Colonic mucosa (tissue), 4 donors: ENCODE measurements around the gene CBLIF. TPM values are rescaled to one million over a fixed set of nuclear protein-coding genes. Genes with fewer than 3 reads are reported as not detected.

Source experiments
- DNase-seq: peaks from one replicate; pipeline ENCODE4 v3.0.0-alpha.2; 2020
- H3K27ac ChIP-seq: fragments of 200-600 bp; one replicate; pipeline ENCODE4 v1.8.0; 2021
- H3K27me3 ChIP-seq: fragments of 200-600 bp; one replicate; pipeline ENCODE4 v1.8.0; 2021
- H3K36me3 ChIP-seq: fragments of 200-600 bp; one replicate; pipeline ENCODE4 v1.8.0; 2021
- H3K4me1 ChIP-seq: fragments of 200-600 bp; one replicate; pipeline ENCODE4 v1.8.0; 2021; ENCODE audit warnings: mild to moderate bottlenecking
- H3K4me3 ChIP-seq: fragments of 200-600 bp; one replicate; pipeline ENCODE4 v1.8.0; 2021
- H3K9ac ChIP-seq, 2 donors: one replicate each; pipeline ENCODE4 v1.7.0; 2013; ENCODE audit warnings: control low read depth in 2 of 2, low read depth in 2 of 2, low read length in 2 of 2
- H3K9me3 ChIP-seq: fragments of 200-600 bp; one replicate; pipeline ENCODE4 v1.8.0; 2021
- intact Hi-C: fragments of 100-400 bp; cut with DNase I; formaldehyde crosslinking; loops from one replicate; pipeline ENCODE4 v1.14.1; 2022
- total RNA-seq, 2 donors: library from RNA; stranded (reverse); fragmentation: NEBNext Ultra II Directional in 1 of 2; extraction: Animal tissue kit (Norgen Biotek cat#: 25700) in 1 of 2; gene quantifications; one replicate each; pipeline ENCODE4 v1.2.1, GENCODE V29; 2021
- TF ChIP-seq, protein P1 (sequence below): fragments of 200-600 bp; IDR thresholded peaks from one replicate; pipeline ENCODE4 v1.8.0; 2022; ENCODE audit warnings: antibody characterized with exemption, mild to moderate bottlenecking
- donor health status: healthy.
- donor health status: DM: no; HTN: no; CAD: no.
- donor health status: DM: no; HTN: no; CAD: no.

The CBLIF gene
- total RNA-seq, 2 donors from 2014 or later: 0.48 TPM; not detected in 1

DNA sequence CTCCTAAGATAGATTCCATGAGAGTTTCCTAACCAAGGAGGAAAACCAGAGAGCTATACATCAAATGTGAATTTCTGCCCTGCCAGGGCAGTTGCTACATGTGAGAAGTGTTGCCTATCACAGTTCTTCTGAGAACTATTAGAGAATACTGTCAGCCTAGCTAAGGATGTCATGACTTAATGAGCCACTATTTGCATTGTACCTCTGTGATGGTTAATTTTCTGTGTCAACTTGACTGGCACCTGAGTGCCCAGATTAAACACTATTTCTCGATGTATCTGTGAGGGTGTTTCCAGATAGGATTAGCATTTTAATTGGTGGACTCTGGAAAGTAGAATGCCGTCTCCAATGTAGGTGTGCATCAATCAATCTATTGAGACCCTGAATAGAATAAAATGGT is 22.6 kb upstream of the CBLIF start:
- no peak for DNase-seq
- Histone ChIP-seq H3K9ac (no peak overlapping the region), H3K36me3 (no peaks in the 10 kb centered on the region), H3K4me3 (no peak overlapping the region), H3K9me3 (no peaks in the 10 kb centered on the region), H3K4me1 (no peaks in the 10 kb centered on the region), H3K27ac (no peak overlapping the region), H3K27me3 (no peaks in the 10 kb centered on the region)
- TF ChIP-seq, protein P1, sequence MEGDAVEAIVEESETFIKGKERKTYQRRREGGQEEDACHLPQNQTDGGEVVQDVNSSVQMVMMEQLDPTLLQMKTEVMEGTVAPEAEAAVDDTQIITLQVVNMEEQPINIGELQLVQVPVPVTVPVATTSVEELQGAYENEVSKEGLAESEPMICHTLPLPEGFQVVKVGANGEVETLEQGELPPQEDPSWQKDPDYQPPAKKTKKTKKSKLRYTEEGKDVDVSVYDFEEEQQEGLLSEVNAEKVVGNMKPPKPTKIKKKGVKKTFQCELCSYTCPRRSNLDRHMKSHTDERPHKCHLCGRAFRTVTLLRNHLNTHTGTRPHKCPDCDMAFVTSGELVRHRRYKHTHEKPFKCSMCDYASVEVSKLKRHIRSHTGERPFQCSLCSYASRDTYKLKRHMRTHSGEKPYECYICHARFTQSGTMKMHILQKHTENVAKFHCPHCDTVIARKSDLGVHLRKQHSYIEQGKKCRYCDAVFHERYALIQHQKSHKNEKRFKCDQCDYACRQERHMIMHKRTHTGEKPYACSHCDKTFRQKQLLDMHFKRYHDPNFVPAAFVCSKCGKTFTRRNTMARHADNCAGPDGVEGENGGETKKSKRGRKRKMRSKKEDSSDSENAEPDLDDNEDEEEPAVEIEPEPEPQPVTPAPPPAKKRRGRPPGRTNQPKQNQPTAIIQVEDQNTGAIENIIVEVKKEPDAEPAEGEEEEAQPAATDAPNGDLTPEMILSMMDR: no peak
- intact Hi-C loops: no loop called here

DNA sequence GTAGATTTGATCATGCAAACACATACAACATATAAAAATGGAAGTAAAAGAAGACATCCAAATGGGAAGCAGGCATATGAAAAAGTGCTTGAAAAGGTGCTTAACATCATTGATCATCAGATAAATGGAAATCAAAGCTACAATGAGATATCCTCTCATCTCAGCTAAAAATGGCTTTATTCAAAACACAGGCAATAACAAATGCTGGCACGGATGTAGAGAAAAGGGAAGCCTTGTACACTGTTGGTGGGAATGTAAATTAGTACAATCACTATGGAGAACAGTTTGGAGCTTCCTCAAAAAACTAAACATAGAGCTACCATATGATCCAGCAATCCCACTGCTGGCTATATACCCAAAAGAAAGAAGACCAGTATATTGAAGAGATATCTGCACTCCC is 21.5 kb upstream of the CBLIF start:
- DNase-seq: no peak
- TF ChIP-seq, protein P1: no peak
- H3K4me1 ChIP-seq: no peaks in the 10 kb centered on the region
- H3K27ac ChIP-seq: no peak overlapping the region
- no peaks in the 10 kb centered on the region for H3K36me3 ChIP-seq
- H3K9ac ChIP-seq: no peak overlapping the region
- H3K27me3 ChIP-seq: no peaks in the 10 kb centered on the region
- intact Hi-C loops: no loop called here
- no peak overlapping the region for H3K4me3 ChIP-seq
- H3K9me3 ChIP-seq: no peaks in the 10 kb centered on the region

DNA sequence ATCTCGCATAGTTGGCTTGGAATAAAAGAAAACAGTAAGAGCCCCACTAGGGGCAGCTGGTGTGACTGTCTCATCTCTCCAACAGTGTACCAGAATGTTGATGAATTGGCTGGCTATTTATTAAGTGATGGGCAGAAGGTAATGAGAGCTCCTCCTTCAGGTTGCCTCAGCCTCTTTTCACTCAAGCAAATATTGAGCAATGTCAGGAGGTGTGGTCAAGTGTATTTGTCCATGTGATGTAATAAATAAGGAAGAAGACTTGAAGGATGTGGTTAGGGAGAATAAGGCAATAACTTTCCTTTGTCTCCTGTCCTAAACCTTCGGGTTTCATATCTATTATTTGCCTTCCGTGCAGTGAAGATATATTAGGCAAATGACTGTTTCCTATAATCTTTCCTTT is 21.1 kb upstream of the CBLIF start, which contains the start of gene TCN1:
Gene TCN1 (minus strand): TSS at position 91 of the 400 bp plus-strand sequence. CDS start 17 bp downstream, at position 74.
- DNase-seq: no peak
- TF ChIP-seq, protein P1: no peak
- Histone ChIP-seq H3K4me3 (no peak within 1 kb of the TSS), H3K36me3 (no peaks in the 10 kb centered on the region), H3K9ac (no peak within 1 kb of the TSS), H3K27ac (no peak within 1 kb of the TSS), H3K4me1 (no peaks in the 10 kb centered on the region), H3K27me3 (no peaks in the 10 kb centered on the region), H3K9me3 (no peaks in the 10 kb centered on the region)
- intact Hi-C loops: no loop called here

DNA sequence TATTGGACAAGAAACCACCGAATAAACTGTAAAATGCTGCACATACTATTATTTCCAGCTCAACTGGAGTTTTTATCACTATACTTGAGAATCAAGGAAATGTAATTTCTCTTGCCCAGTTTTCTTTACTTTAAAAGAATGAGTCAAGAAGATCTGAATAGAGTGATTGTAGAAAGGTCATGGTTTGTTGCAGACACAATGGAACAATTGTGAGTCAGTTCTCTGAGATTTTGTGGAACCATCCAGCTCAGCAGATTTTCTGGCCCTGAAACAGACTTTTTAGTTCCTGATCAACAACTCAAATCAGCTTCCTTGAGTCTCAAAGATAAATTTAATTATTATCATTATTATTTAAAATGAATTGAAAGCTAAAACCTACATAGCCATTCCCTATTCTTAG is 19.7 kb upstream of the CBLIF start:
- no peak overlapping the region for H3K9ac ChIP-seq
- H3K9me3 ChIP-seq: no peaks in the 10 kb centered on the region
- intact Hi-C loops: no loop called here
- DNase-seq: no peak
- H3K27ac ChIP-seq: no peak overlapping the region
- H3K27me3 ChIP-seq: no peaks in the 10 kb centered on the region
- no peaks in the 10 kb centered on the region for H3K36me3 ChIP-seq
- H3K4me3 ChIP-seq: no peak overlapping the region
- no peaks in the 10 kb centered on the region for H3K4me1 ChIP-seq
- TF ChIP-seq, protein P1: no peak

DNA sequence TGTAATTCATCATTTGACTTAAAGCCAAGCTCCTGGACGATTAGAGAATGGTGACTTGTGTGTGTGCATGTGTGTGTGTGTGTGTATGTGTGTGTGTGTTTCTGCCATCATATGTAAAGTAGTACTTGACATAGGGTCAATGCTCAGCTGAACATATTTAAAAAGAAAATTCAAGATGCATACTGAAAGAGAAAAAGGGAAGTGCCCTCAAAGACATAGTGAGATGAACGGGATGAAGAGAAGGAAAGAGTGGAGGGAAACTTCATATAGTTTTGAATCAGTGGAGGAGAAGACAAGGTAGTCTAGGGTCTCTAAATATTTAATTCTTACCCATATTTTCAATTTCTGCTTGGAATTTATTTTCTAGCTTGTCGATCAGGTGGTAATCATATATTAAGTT is 17.0 kb upstream of the CBLIF start:
- DNase-seq: no peak
- no peak overlapping the region for H3K9ac ChIP-seq
- no peaks in the 10 kb centered on the region for H3K27me3 ChIP-seq
- no peaks in the 10 kb centered on the region for H3K36me3 ChIP-seq
- H3K4me1 ChIP-seq: no peaks in the 10 kb centered on the region
- H3K27ac ChIP-seq: no peak overlapping the region
- H3K9me3 ChIP-seq: no peaks in the 10 kb centered on the region
- TF ChIP-seq, protein P1: no peak
- H3K4me3 ChIP-seq: no peak overlapping the region
- intact Hi-C loops: no loop called here

DNA sequence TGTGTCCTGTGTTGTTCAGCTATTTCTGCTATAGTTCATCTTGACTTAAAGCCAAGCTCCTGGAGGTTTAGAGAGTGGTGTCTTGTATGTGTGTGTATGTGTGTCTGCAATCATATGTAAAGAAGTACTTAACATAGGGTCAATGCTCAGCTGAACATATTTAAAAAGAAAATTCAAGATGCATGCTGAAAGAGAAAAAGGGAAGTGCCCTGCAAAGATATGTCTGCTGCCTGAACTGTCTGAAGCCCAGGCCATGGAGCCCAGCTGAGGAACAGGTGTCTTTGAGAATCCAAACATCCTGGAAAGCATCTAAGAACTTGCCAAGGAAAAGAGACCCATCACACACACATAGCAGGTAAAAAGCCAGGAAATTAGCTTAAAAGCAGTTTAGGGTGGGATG is 14.4 kb upstream of the CBLIF start:
- Histone ChIP-seq H3K27ac (no peak overlapping the region), H3K9ac (no peak overlapping the region), H3K36me3 (no peaks in the 10 kb centered on the region), H3K4me3 (no peak overlapping the region), H3K27me3 (no peaks in the 10 kb centered on the region), H3K4me1 (no peaks in the 10 kb centered on the region), H3K9me3 (no peaks in the 10 kb centered on the region)
- TF ChIP-seq, protein P1: no peak
- intact Hi-C loops: no loop called here
- no peak for DNase-seq
